Umbilical cord (tissue), 2 donors: ENCODE data around the gene PHKA1. TPM values are rescaled to one million over a fixed set of nuclear protein-coding genes. Genes with fewer than 3 reads are reported as not detected.
"Not testable (repeated sequence)": the region's sequence is repeated elsewhere in the genome, so short reads cannot be mapped to it uniquely, and the experiment has no call there.

ENCODE experiments used
- DNase-seq: peaks from one replicate; pipeline ENCODE4 v3.0.0-alpha.2; 2015; ENCODE audit warnings: low spot score
- total RNA-seq: library from RNA; depleted of rRNA; stranded (reverse); fragments of >200 nt; gene quantifications from one replicate; pipeline ENCODE4 v1.2.3, GENCODE V29; 2014; ENCODE audit warnings: low replicate concordance; ENCODE audit not compliant: insufficient read depth

Gene PHKA1
- total RNA-seq, 1 donor from 2014 or later = 1.7 TPM

DNA sequence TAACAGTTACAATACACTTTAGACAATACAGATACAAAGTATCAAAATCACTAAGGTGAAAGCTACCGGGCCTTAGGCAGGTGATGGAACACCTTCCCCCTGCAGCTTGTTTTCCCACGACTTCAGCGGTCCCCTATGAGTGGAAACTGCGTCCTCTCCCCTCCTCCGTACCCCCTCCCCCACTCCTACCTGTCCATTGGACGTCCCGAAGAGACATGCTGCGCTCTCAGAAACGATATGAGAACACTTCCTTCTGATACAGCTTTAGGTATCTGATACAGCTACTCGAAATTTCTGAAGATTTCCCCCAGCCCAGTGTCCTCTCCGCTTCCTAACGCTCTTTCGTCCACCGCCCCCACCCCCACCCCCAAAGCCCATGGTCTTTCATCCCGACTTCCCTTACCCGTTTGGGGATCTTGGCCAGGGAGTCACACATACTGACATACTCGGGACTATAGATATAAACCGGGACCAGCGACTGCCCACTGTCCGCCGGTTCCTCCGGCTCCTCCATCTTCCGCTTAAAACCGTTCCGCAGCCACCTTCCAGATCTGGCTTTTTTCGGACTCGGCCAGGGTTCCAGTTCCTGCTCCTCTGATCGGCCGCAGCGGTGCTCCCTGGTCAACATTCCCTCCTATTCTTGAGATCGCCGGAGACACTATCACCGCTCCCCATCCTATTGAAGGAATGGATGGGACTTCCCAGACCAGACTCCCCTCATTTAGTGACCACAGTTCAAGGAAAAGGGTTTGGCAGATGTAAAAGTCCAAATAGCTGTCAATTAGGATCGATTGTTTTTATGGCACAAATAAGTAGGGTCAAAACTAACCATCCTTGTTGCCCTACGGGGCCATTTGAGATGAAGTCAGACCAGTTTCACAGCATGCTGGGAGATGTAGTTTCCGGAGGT is 141.6 kb downstream of the PHKA1 start, which contains the start of gene HDAC8:
Gene HDAC8, minus strand, starts transcription at position 596 of the 910 bp plus-strand sequence. Its CDS starts 82 bp downstream, at position 514.
- DNase-seq = peak; percentile 89

DNA sequence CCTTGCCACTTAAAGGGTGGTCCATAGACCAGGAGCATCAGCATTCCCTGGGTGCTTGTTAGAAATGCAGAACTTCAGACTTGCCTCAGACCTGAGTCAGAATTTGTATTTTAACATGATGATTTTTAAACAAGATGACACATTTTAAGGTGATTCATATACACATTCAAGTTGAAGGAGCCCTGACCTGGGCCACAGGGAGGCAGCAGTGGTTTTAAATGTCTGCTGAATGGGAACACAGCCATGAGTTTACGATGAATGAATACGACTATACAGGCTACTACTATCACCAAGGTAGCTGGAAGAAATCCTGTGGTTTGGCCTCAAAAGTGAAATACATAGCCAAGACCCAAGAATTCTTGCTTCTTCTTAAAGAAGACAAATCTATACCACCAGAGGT is 144.3 kb downstream of the PHKA1 start:
- no peak for DNase-seq

- no peak for DNase-seq
Measured at GRCh38 chrX:72568406-72569092, 145.6 kb downstream of the PHKA1 start.

GRCh38 chrX:72566448-72566847 is 147.7 kb downstream of the PHKA1 start:
- DNase-seq = no peak

DNA sequence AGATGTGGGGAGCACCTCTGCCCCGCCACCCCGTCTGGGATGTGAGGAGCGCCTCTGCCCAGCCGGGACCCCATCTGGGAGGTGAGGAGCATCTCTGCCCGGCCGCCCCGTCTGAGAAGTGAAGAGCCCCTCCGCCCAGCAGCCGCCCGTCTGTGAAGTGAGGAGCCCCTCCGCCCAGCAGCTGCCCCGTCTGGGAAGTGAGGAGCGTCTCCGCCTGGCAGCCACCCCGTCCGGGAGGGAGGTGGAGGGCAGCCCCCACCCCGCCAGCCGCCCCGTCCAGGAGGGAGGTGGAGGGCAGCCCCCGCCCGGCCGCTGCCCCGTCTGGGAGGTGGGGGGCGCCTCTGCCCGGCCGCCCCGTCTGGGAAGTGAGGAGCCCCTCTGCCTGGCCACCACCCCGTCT is 154.5 kb downstream of the PHKA1 start:
- not testable (repeated sequence) for DNase-seq

DNA sequence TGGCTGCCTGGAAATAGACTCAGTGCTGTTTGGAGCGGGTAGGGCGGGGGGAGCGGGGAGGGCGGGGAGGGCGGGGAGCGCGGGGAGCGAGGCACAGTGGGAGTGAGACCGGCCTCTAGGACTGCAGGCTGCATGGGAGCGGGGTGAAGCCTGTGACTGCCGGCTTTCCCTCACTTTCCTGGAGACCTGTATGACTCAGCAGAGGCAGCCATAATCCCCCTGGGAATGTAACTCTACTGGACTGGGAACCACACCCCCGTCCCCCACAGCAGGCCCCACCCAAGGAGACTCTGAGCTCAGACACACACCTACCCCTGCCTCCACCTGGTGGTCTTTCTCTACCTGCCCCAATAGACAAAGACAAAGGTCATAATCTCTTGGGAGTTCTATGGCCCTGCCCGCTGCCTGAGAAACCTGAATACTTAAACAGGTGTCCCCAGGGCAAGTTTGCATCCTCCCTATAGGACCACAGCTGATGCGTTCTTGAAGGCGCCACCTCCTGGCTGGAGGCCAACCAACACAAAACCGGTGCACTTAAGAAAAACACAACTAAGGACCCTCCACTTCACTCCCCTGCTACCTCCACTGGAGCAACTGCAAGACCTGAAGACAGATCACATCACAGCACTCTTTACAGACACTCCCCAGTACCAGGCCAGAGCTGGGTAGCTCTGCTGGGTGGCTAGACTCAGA is 159.5 kb downstream of the PHKA1 start:
- DNase-seq = peak; percentile 6

- not testable (repeated sequence) for DNase-seq
Measured at GRCh38 chrX:72552443-72552842, 161.7 kb downstream of the PHKA1 start.

DNA sequence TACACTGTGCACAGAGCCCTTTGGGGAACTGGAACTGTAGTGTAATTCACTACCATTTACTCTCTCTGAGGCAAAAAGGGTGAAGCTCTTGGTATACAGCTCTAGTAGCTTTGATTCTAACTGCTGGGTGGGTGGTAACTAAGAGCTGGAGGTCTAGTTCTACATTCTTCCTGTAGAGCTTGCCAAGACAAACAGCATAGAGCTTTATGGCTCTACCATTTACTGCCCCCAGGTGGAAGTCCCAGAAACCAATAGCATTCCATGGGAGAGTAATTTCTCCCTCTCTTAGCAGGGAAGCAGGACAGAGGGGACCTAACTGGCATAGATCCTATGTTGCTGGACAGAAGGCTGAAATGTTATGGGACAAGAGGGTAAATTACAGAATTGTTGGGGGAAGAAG is 168.1 kb downstream of the PHKA1 start:
- DNase-seq = no peak

GRCh38 chrX:72540318-72540717 is 173.8 kb downstream of the PHKA1 start:
- DNase-seq = peak; percentile 35

- DNase-seq = no peak
Measured at GRCh38 chrX:72539822-72540221, 174.3 kb downstream of the PHKA1 start.

- DNase-seq = no peak
Measured at GRCh38 chrX:72536542-72536941, 177.6 kb downstream of the PHKA1 start.

DNA sequence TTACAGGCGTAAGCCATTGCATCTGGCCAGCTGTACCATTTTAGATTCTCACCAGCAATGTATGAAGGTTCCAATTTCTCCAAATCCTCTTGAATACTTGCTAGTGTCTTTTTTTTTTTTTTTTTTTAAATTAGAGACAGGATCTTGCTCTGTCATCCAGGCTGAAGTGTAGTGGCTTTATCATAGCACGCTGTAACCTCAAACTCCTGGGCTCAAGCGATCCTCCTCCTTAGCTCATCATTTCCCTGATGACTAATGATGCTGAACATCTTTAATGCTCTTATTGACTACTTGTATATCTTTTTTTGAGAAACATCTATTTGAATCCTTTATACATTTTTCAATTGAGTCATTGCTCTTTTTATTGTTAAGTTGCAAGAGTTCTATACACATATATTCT is 181.7 kb downstream of the PHKA1 start:
- no peak for DNase-seq

Other genes with a start within 250 kb of the PHKA1 start
- gene HDAC8, start 141.5 kb downstream of the PHKA1 start, total RNA-seq = 51.0 TPM
- 6.3 TPM for gene DMRTC1B, start 62.6 kb upstream of the PHKA1 start, total RNA-seq
- not detected for gene FAM236B, start 68.4 kb upstream of the PHKA1 start, total RNA-seq
- not detected for gene FAM236D, start 93.9 kb upstream of the PHKA1 start, total RNA-seq
- not detected for gene FAM236C, start 198.3 kb upstream of the PHKA1 start, total RNA-seq
- gene FAM236A, start 223.9 kb upstream of the PHKA1 start, total RNA-seq = not detected
- gene DMRTC1, start 229.5 kb upstream of the PHKA1 start, total RNA-seq = not detected